ENCODE measurements around the gene NSMCE1.
"Not testable (repeated sequence)": the region's sequence is repeated elsewhere in the genome, so short reads cannot be mapped to it uniquely, and the experiment has no call there.

NSMCE1 gene

GRCh38 chr16:27214084-27214961 is 54.2 kb downstream of the NSMCE1 start:
- no peak for DNase-seq

- DNase-seq: no peak
These were observed 57.5 kb downstream of the NSMCE1 start for GRCh38 chr16:27211026-27211425.

DNA sequence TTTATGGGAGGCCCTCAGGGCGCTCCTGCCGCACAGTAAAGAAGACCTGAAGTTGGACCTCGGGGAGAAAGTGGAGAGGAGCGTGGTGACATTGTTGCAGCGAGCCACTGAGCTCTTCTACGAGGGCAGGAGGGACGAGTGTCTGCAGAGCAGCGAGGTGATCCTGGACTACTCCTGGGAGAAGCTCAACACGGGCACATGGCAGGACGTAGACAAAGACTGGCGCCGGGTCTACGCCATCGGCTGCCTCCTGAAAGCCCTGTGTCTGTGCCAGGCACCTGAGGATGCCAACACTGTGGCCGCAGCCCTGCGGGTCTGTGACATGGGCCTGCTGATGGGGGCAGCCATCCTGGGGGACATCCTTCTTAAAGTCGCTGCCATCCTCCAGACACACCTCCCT is 58.4 kb downstream of the NSMCE1 start:
- no peak for DNase-seq

DNA sequence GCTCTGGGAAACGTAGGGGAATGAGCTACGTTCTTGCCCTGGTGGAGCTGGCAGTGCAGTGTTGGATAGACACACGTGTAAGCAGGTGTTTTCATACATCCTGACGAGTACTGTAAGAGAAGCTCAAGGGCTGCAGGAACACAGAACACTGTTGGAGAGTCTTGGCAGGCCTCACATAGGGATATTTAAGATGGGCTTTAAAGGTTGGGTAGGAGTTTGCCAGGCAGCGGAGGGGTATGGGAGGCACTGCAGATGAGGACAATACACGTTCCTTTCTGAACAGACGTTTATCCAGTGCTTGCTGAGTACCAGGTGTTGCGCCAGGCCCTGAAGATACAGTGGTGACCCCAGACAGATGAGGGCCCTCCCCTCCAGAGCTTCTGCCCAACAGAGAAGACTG is 59.0 kb downstream of the NSMCE1 start:
- DNase-seq: no peak

DNA sequence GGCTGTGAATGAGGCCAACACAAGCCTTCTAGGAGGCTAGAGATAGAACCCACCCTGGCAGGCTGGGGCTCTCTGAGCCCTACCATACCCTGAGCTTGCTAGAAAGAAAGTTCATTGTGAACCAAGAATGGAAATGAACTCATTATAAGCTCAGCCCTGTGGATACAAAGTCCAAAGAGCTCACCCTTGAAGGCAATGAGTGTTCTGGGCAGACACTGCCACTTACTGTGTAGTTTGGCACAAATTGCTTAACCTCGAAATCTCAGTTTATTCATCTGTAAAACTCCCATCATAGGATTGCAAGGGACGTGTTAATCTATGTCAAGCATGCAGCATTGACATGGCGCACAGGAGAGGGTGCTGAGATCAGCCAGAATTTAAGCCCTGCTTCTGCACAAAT is 59.8 kb downstream of the NSMCE1 start:
- DNase-seq: no peak

GRCh38 chr16:27208081-27208680 is 60.4 kb downstream of the NSMCE1 start:
- no peak for DNase-seq

- DNase-seq: not testable (repeated sequence)
These were observed 61.5 kb downstream of the NSMCE1 start for GRCh38 chr16:27207121-27207520.

- no peak for DNase-seq
These were observed 63.0 kb downstream of the NSMCE1 start for GRCh38 chr16:27205423-27206065.

GRCh38 chr16:27204312-27204915 is 64.2 kb downstream of the NSMCE1 start:
- DNase-seq: no peak

DNA sequence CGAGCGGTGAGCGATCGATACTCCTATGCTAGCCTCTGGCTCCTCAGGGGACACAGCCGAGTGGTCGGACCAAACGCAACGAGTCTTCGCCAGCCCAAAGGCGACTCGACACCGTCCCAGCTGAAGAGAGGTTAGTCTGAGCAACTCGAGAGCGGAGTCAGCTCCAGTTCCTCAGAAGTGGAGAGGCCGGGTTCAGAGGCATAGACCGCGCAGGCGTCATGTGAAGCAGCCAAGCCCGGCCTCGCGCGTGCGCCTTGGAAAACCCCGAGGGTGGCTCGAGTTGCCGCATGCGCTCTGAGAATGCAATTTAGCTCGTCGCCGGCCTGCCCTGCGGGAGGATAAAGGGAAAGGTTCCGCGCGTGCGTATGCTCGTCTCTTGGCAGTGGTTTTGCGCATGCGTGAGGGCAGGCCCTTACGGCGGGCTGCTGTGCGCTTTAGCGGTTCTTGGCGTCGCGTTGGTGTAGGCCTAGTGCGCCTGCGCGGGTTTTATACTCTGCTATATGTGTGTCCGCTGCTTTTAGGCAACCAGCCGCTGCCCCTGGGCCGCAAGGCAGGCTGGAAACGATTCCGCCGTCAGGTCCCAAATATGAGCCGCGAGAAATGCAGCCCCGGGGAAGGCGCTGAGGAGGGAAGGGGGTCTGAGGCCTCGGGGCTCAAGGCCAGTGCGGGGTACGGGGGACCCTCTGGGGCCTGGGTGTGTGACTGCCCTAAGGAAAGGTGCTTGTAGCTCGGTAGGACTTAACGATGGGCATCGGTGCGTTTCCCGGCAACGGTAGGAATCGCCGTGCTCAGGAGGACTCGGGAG is 64.9 kb downstream of the NSMCE1 start, which contains the start of gene KDM8:
Gene KDM8, plus strand, starts transcription at position 20 of the 805 bp plus-strand sequence. CDS start 6,598 bp downstream, outside the sequence.
- DNase-seq: peak; percentile 99

GRCh38 chr16:27202923-27203506 is 65.6 kb downstream of the NSMCE1 start:
- peak; percentile 85 to 92 for DNase-seq

- not testable (repeated sequence) for DNase-seq
These were observed 67.7 kb downstream of the NSMCE1 start for GRCh38 chr16:27200914-27201313.

DNA sequence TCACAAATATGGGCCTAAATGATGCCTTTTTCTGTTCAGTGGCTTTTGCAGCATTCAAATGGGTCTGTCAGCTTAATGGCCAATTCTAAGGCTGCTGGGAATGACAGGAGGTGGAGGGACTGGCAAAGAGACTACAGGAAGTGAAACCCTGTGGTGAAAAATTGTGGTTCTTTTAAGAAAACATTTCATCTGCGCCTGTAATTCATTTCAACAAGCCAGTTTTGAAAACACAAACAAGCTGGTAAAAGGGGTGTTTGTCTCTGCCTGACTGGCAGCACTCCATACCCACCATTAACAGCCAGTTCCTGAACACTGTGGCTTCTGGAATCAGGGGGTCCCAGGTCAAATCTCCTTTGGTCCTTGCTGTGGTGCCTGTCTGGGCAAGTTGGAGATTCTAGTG is 68.8 kb downstream of the NSMCE1 start:
- peak in 1 of 2 experiments; percentile 16 for DNase-seq

GRCh38 chr16:27199235-27199586 is 69.4 kb downstream of the NSMCE1 start:
- DNase-seq: no peak

GRCh38 chr16:27198451-27199234 is 69.9 kb downstream of the NSMCE1 start:
- DNase-seq: no peak

- DNase-seq: no peak
These were observed 71.6 kb downstream of the NSMCE1 start for GRCh38 chr16:27197004-27197403.

DNA sequence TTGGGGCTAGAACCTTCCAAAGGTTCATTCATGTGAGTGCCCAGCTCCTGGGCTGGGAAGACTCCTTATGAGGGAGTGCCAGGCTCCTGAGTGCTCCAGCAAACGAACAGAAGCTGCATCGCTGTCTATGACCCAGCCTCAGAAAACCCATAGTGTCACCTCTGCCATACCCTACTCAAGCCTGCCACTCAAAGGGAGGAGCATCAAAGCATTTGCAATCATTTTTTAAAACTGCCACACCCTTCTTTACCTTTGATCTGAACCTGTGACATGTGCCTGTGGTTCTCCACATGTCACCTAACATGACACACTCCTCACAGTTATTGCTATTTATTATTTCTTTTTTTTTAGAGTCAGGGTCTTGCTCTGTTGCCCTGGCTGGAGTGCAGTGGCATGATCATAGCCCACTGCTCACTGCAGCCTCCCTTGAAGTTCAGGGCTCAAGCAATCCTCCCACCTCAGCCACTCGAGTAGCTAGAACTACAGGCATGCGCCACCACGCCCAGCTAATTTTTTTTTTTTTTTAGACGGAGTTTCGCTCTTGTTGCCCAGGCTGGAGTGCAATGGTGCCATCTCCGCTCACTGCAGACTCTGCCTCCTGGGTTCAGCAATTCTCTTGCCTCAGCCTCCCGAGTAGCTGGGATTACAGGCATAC is 72.5 kb downstream of the NSMCE1 start:
- DNase-seq: no peak

DNA sequence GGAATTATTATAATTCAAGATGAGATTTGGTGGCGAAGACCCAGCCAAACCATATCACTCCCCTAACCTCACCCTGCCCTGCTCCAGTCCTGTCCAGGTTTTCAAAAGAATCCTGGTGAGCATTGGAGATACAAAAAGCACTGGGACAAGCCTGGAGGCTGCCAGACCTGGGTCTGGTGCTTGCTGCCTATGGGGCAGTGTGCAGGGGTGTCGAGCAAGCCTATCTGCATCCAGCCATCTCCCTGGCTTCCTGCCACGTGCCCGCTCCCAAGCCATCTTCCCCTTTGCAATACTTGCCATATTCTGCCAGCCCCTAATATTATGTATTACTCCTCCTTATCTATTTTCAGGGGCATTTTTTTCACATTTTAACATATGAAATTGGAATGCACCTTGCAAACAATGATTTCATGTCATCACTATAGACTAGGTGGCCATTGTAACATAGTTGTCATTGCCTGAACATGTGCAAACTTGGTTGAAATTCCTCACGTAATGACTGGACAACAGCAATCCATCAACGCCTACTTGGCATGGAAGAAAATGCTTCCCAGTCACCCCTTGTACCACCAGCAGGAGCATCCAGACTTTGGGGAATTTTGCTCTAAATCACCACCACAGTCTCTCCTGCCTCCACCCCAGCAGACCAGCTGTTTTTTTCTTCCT is 73.4 kb downstream of the NSMCE1 start:
- DNase-seq: no peak

DNA sequence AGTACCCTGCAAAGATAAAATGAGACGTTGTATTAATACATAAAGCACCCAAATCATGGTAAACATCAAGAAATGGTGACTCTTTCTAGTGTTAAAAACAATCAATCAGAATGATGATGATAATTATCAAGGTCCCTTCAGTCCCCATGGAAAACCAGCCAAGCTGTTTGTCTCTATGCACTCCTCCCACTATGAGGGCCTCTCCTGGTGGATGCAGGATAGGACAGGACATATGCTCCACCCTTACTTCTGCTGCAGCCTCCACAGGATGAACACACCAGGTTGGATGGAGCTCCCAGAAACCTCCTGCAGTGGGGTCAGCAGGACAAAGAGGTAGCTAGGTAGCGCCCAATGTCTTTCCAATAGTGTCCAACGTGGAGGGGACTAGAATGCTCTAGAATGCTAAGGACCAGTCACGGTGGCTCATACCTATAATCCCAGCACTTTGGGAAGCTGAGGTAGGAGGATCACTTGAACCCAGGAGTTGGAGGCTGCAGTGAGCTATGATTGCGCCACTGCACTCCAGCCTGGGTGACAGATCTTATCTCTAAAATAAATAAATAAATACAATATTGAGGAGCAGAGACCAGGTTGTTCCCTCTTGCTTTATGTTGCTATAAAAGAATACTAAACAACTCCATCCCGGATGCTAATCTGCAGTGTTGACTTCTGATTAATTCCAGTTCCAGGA is 75.1 kb downstream of the NSMCE1 start:
- no peak for DNase-seq
